GDM1 (cell line): ENCODE measurements around the gene TMEM108.
"Not testable (repeated sequence)": the region's sequence is repeated elsewhere in the genome, so short reads cannot be mapped to it uniquely, and the experiment has no call there.

Experiments used
- DNase-seq: peaks from one replicate; lab custom pipeline; 2025; lab: John Stamatoyannopoulos, UW

TMEM108 gene

GRCh38 chr3:133038089-133038730 lies at the start of gene TMEM108:
Gene TMEM108 (plus strand): TSS chr3:133038391.
- DNase-seq = no peak

GRCh38 chr3:132995971-132996370 lies 42.2 kb upstream of the TMEM108 start:
- DNase-seq = no peak

- no peak for DNase-seq
These were observed 40.6 kb upstream of the TMEM108 start for GRCh38 chr3:132997404-132998185.

- DNase-seq = not testable (repeated sequence)
These were observed 33.2 kb upstream of the TMEM108 start for GRCh38 chr3:133005032-133005431.

GRCh38 chr3:133007601-133008000 lies 30.6 kb upstream of the TMEM108 start:
- DNase-seq = no peak

- DNase-seq = no peak
These were observed 23.9 kb upstream of the TMEM108 start for GRCh38 chr3:133014325-133014724.

- not testable (repeated sequence) for DNase-seq
These were observed 22.6 kb upstream of the TMEM108 start for GRCh38 chr3:133015573-133015972.

GRCh38 chr3:133016838-133017309 lies 21.3 kb upstream of the TMEM108 start:
- DNase-seq = no peak

GRCh38 chr3:133018921-133019320 lies 19.3 kb upstream of the TMEM108 start:
- no peak for DNase-seq

GRCh38 chr3:133021206-133021605 lies 17.0 kb upstream of the TMEM108 start:
- no peak for DNase-seq

GRCh38 chr3:133023362-133023761 lies 14.8 kb upstream of the TMEM108 start:
- DNase-seq = no peak

- DNase-seq = no peak
These were observed 12.6 kb upstream of the TMEM108 start for GRCh38 chr3:133025546-133025945.

GRCh38 chr3:133032301-133032700 lies 5.9 kb upstream of the TMEM108 start:
- DNase-seq = no peak

- no peak for DNase-seq
These were observed 755 bp upstream of the TMEM108 start for GRCh38 chr3:133037436-133037835.

GRCh38 chr3:133038731-133039375 lies 662 bp downstream of the TMEM108 start:
- DNase-seq = no peak

- DNase-seq = peak; percentile 5
These were observed 2.7 kb downstream of the TMEM108 start for GRCh38 chr3:133040696-133041523.

- no peak for DNase-seq
These were observed 3.3 kb downstream of the TMEM108 start for GRCh38 chr3:133041524-133041829.

- DNase-seq = no peak
These were observed 4.6 kb downstream of the TMEM108 start for GRCh38 chr3:133042778-133043177.

- DNase-seq = no peak
These were observed 9.8 kb downstream of the TMEM108 start for GRCh38 chr3:133047980-133048379.

- DNase-seq = no peak
These were observed 11.3 kb downstream of the TMEM108 start for GRCh38 chr3:133049491-133049890.

- no peak for DNase-seq
These were observed 12.7 kb downstream of the TMEM108 start for GRCh38 chr3:133050891-133051290.

- DNase-seq = no peak
These were observed 15.3 kb downstream of the TMEM108 start for GRCh38 chr3:133053532-133053931.
